Measurements from ENCODE around the gene TEDC1. TPM values are rescaled to one million over a fixed set of nuclear protein-coding genes. Genes with fewer than 3 reads are reported as not detected.

The TEDC1 gene
- polyA plus RNA-seq, 1 donor from 2014 or later, result 11.8 TPM

DNA sequence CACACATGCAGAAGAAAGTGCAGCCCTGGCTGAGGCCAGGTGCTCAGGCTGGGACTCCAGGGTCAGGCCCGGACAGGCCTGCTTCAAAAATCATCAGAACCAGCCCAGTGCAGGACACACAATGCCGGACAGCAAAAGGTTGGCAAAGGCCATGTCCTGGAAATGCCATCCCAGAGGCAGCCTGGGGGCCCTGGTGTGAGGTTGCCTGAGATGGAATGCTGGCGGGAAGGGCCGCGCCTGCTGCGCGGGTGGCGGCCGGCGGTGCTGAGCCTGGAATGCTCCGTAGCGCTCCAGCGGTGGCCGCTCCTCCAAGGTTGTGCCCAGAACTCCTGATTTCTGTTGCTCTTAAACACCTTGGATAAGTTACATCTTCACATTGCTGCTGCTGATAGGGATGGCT lies 38.1 kb upstream of the TEDC1 start:
- no peaks in the 10 kb centered on the region for H3K9me3 Mint-ChIP-seq
- H3K27ac Mint-ChIP-seq, result no peak overlapping the region
- H3K4me1 Mint-ChIP-seq, result peaks cover 0 to 2% (median 0%) of the 10 kb centered on the region in 3 donors
- peaks cover 1% of the 10 kb centered on the region for H3K36me3 Mint-ChIP-seq
- H3K27me3 Mint-ChIP-seq, result no peaks in the 10 kb centered on the region
- no peak overlapping the region for H3K4me3 Mint-ChIP-seq

DNA sequence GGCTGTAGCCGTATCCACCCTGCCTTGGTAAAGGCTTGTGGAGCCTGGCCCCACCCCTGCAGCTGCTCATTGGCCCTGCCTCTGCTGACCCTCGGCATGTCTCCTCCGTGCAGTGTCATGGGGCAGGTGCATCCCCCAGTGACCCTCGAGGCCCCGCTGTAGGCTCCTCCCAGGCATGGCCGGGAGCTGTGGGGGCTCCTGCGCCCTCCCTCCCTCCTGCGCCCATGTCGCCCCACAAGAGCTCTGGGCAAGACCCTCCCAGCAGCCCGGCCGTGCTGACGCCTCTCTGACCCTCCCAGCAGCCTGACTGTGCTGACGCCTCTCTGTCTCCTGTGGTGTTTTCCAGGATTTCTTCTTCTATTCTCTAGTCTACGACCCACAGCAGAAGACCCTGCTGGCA lies 37.2 kb upstream of the TEDC1 start:
- H3K27ac Mint-ChIP-seq, result no peak overlapping the region
- peaks cover 0 to 2% (median 0%) of the 10 kb centered on the region in 3 donors for H3K4me1 Mint-ChIP-seq
- no peaks in the 10 kb centered on the region for H3K27me3 Mint-ChIP-seq
- H3K4me3 Mint-ChIP-seq, result no peak overlapping the region
- no peaks in the 10 kb centered on the region for H3K9me3 Mint-ChIP-seq
- H3K36me3 Mint-ChIP-seq, result peaks cover 1% of the 10 kb centered on the region

DNA sequence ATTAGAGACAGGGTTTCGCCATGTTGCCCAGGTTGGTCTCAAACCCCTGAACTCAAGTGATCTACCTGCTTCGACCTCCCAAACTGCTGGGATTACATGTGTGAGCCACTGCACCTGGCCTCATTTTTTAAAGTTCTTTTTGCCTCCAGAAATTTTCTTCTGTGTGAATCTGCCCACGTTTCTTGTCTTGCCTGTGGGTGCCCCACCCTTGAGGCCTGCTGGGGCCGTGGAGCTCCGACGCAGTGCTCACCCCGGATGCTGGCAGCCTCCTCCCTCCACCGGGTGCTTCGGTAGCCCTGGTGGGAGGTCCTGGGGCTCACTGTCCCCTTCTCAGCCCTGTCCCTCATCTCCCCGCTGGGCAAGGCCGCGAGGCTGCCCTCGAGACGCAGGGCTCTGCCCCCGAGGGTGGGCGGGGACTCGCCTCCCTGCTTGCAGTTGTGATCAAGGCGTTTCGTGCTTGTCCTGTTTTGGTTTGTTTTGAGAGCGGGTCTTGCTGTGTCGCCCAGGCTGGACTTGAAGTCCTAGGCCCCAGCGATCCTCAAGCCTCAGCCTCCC lies 35.9 kb upstream of the TEDC1 start:
- Mint-ChIP-seq H3K4me1 (peaks cover 0 to 2% (median 0%) of the 10 kb centered on the region in 3 donors), H3K4me3 (no peak overlapping the region), H3K36me3 (peaks cover 1% of the 10 kb centered on the region), H3K27me3 (no peaks in the 10 kb centered on the region), H3K27ac (peak overlapping the region in 2 of 3 donors; percentile 14 to 69), H3K9me3 (no peaks in the 10 kb centered on the region)

DNA sequence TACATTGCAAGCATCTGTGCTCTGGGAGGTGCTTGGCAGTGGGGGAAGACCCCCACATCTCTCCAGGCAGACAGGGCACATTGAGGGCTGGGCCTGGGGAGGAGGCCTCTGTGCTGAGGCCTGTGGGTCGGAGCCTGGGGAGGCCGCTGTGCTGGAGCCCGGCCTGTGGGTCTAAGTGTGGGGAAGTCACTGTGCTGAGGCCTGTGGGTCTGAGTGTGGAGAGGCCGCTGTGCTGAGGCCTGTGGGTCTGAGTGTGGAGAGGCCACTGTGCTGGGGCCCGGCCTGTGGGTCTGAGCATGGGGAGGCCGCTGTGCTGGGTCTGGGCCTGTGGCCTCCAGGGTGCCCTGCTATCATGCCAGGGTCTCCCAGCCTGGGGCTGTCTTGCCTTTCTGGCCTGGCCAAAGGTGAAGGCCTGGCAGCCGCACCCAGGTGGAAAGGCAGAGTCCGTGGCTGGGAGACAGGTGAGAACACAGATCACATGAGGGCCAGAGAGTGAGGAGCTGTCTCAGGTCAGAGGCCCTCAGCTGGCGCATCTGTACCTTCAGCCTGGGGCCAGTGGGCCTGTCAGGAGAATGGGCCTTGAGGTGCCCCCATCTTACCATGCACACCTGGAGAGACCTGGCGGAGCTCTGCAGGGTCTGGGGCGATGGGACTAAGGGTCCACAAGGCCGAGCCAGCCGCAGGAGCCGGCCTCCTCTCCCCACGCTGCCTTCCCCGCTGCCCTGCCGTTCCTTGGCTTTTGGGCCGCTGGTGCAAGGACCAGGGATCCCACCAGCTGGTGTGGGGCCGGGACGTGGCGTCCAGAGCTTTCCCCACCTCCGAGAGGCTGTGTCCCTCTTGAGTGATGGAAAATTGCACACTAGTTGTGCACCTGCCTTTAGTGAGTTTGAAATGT lies 35.0 kb upstream of the TEDC1 start:
- Mint-ChIP-seq H3K4me3 (no peak overlapping the region), H3K27me3 (no peaks in the 10 kb centered on the region), H3K4me1 (peaks cover 0 to 2% (median 0%) of the 10 kb centered on the region in 3 donors), H3K36me3 (peaks cover 1% of the 10 kb centered on the region), H3K9me3 (no peaks in the 10 kb centered on the region), H3K27ac (peak overlapping the region in 2 of 3 donors; percentile 23 to 69)

DNA sequence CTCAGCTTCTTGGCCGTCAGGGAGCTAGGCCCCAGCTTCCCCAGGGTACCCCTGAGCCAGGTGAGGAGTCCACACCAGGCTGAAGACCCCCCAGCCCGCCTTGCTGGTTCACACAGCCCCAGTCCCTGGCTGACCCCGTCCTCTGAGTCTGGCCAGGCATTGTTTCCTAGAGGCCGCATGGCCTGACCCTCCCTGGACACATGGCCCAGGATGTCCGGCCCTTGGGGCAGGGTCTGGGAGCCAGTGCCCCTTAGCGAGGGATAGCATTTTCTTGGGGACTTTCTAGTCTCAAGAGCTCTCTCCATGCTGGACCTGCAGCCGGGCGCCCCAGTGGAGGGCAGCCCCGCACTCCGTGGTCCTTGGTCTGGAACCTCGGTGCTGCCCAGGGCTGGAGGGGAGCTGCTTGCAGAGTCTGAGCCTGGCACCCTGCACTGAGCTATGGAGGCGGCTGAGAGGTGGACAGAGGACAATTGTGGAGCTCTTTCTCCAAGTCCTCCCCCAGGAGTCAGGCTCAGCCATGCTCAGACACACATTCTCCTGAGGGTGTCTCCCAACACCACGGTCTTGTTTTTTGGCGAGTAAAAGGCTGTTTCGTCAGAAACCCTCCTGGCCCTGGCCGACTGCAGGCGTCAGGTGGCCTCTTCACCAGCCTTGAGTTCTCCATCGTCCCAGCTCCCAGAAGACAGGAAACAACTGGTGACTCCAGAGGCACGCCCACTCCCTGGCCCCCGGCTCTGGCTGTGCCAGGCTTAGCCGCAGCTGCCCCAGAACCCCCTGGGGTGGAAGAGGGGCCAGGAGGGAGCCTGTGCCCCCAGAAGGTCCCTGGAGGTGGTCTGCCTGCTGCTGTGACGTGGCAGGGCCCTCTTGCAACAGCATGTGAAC lies 34.1 kb upstream of the TEDC1 start:
- Mint-ChIP-seq H3K9me3 (no peaks in the 10 kb centered on the region), H3K4me1 (peaks cover 0 to 2% (median 0%) of the 10 kb centered on the region in 3 donors), H3K27me3 (no peaks in the 10 kb centered on the region), H3K36me3 (peaks cover 3% of the 10 kb centered on the region), H3K4me3 (no peak overlapping the region), H3K27ac (peak overlapping the region in 1 of 3 donors; percentile 23)

DNA sequence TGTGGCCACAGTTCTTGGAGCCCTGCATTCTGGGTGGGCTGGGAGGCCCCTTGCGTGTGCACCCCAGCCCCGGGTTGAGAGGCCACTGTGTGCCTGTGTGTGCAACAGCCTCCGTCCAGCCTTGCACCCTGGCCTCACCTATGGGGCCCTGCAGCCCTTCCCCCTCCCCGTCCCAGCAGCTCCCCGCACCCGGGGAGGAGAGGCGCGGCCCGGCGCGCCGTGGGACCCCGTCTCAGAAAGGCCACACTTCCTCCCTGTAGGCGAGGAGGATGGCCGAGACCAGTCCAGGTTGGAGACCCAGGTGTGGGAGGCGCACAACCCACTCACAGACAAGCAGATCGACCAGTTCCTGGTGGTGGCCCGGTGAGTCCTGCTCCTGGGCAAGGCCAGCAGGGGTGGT lies 33.0 kb upstream of the TEDC1 start:
- no peak overlapping the region for H3K27ac Mint-ChIP-seq
- no peaks in the 10 kb centered on the region for H3K9me3 Mint-ChIP-seq
- no peak overlapping the region for H3K4me3 Mint-ChIP-seq
- no peaks in the 10 kb centered on the region for H3K4me1 Mint-ChIP-seq
- H3K36me3 Mint-ChIP-seq, result peaks cover 2% of the 10 kb centered on the region
- H3K27me3 Mint-ChIP-seq, result no peaks in the 10 kb centered on the region

DNA sequence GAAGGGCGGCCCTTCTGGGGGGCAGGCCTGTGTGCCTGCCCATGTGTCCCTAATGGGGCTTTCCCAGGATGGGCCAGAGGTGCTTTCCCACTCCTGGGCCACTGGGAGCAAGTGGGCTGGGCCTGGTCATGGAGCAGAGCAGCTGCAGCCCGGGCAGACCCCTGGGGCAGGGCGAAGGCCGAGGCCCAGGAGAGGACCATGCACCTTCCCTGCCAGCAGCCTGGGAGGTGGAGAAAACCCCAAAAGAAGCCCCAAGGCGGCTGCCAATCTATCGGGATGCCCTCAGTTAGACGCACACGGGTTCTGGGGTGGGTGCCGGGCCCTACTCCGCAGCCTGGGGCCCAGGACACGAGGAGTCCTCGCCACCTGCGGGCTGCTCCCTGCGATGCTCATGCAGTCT lies 32.5 kb upstream of the TEDC1 start:
- no peak overlapping the region for H3K4me3 Mint-ChIP-seq
- no peaks in the 10 kb centered on the region for H3K9me3 Mint-ChIP-seq
- peaks cover 2% of the 10 kb centered on the region for H3K36me3 Mint-ChIP-seq
- H3K4me1 Mint-ChIP-seq, result no peaks in the 10 kb centered on the region
- no peaks in the 10 kb centered on the region for H3K27me3 Mint-ChIP-seq
- H3K27ac Mint-ChIP-seq, result no peak overlapping the region

DNA sequence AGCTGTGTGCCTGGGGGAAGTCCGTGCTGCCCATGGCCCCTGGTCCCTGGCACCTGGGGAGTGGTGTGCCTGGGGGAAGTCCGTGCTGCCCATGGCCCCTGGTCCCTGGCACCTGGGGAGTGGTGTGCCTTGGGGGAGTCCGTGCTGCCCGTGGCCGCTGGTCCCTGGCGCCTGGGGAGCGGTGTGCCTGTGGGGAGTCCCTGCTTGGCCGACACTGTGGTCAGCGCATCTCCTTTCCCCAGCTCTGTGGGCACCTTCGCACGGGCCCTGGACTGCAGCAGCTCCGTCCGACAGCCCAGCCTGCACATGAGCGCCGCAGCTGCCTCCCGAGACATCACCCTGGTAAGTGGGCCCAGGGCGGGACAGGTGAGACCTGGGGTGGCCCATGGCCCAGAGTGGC lies 30.9 kb upstream of the TEDC1 start:
- H3K27ac Mint-ChIP-seq, result no peak overlapping the region
- H3K4me3 Mint-ChIP-seq, result no peak overlapping the region
- peaks cover 2% of the 10 kb centered on the region for H3K36me3 Mint-ChIP-seq
- no peaks in the 10 kb centered on the region for H3K9me3 Mint-ChIP-seq
- no peaks in the 10 kb centered on the region for H3K4me1 Mint-ChIP-seq
- H3K27me3 Mint-ChIP-seq, result no peaks in the 10 kb centered on the region

DNA sequence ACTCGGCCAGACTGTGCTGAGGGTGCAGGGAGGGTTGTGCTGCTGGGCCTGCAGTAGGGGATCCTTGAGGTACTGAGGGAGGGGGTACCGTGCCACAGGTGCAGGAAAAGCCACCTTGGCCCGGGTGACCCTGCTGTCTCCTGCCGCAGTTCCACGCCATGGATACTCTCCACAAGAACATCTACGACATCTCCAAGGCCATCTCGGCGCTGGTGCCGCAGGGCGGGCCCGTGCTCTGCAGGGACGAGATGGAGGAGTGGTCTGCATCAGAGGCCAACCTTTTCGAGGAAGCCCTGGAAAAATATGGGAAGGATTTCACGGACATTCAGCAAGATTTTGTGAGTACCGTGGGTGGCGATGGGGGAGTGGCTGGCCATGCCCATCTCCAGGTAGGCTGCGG lies 30.4 kb upstream of the TEDC1 start:
- H3K36me3 Mint-ChIP-seq, result peaks cover 2% of the 10 kb centered on the region
- H3K27ac Mint-ChIP-seq, result no peak overlapping the region
- H3K27me3 Mint-ChIP-seq, result no peaks in the 10 kb centered on the region
- no peaks in the 10 kb centered on the region for H3K4me1 Mint-ChIP-seq
- no peak overlapping the region for H3K4me3 Mint-ChIP-seq
- H3K9me3 Mint-ChIP-seq, result no peaks in the 10 kb centered on the region

DNA sequence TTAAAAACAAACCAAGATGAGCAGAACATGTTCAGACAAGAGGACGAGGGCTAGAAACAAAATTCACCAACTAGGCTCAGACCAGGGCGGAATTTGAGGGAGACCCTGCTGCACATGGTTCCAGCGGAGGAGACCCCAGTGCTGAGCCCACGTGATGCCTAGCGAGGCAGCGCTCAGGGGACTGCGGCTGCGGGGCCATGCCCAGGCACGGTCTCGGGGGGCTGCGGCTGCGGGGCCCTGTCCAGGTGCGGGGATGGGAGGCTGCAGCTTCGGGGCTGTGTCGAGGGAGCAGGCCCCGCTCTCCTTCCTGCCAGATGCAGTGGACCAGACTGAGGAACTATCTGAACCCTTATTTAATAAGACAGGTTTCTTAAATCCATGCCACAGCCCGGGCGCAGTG lies 29.1 kb upstream of the TEDC1 start:
- Mint-ChIP-seq H3K36me3 (peaks cover 2% of the 10 kb centered on the region), H3K9me3 (no peaks in the 10 kb centered on the region), H3K4me3 (no peak overlapping the region), H3K27ac (no peak overlapping the region), H3K4me1 (no peaks in the 10 kb centered on the region), H3K27me3 (no peaks in the 10 kb centered on the region)

DNA sequence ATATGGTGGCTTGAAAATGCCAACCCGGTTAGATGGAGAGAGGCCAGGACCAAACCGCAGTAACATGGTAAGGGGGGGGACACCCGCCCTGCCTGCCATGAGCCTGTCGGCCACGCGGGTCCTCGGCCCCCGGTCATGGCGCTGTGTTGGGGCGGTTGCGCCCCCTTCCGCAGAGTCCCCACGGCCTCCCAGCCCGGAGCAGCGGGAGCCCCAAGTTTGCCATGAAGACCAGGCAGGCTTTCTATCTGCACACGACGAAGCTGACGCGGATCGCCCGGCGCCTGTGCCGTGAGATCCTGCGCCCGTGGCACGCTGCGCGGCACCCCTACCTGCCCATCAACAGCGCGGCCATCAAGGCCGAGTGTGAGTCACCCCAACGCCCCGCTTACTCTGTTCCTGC lies 26.5 kb upstream of the TEDC1 start:
- H3K9me3 Mint-ChIP-seq, result no peaks in the 10 kb centered on the region
- H3K4me1 Mint-ChIP-seq, result no peaks in the 10 kb centered on the region
- peaks cover 2% of the 10 kb centered on the region for H3K36me3 Mint-ChIP-seq
- no peaks in the 10 kb centered on the region for H3K27me3 Mint-ChIP-seq
- no peak overlapping the region for H3K27ac Mint-ChIP-seq
- no peak overlapping the region for H3K4me3 Mint-ChIP-seq

DNA sequence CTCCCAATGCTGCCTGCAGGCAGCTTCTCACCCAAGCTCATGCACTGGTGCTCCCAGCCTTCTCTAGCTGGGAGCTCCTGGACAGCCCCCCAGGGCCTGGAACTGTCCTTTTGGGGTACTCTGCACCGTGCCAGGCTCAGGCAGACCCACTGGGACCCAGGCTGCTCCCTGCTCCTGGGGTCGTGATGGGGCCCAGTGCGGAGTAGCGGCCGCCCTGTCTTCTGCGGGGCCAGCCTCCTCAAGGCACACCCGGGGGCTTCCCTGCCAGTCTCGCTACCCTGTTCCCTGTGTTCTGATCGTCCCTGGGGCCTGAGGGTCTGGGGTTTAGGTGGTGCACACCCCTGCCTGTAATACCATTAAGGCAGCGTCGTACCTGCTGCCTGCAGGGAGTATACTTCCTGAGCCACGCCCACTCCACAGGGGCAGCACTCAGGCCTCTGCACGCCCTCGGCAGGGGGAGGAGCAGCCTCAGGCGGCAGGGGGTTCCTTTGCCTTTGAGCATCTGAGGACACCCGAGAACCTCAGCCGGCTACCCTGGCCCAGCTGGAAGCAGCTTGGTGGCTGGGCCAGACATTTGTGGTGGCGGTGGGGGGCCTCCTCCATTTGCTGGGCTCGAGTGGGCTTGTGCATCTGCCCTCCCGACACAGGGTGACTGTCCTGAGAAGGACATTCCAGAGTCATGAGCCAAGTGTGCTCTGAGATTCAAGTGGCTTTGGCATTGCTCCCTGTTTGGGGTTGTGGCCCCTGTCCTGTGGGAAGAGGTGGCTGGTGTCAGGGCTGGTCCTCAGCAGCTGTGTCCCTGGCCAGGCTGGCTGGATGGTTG lies 25.6 kb upstream of the TEDC1 start:
- Mint-ChIP-seq H3K27ac (no peak overlapping the region), H3K4me1 (no peaks in the 10 kb centered on the region), H3K27me3 (no peaks in the 10 kb centered on the region), H3K36me3 (peaks cover 2% of the 10 kb centered on the region), H3K4me3 (no peak overlapping the region), H3K9me3 (no peaks in the 10 kb centered on the region)

DNA sequence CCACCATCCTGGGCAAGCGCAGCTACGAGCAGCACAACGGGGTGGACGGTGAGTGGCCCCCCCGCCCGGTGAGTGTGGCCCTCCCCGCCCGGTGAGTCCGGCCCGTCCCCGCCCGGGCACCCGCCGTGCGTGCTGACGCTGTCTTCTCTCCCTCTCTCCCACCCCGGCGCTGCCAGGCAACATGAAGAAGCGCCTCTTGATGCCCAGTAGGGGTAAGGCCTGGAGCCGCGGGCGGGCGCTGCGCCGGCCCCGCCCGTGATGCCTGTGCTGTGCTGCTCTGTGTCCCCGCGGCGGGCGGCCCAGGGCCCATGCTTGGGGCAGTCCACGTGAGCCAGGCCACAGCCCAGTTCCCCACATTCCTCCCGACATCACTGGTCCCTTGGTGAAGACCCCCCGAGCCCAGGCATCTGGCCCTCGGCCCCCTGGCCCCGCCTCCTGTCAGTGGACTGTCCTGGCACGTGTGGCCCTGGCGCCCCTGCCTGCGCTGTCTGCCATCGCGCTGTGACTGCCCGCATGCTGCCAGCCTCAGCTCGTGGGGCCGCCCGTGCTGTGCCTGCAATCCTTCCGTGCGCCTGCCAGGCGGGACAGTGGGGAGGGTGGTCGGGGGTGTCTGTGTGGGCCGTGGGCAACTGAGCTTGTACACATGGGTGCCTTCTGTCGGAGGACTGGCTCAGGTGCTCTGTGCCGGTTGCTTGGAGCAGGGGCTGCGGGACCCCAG lies 24.4 kb upstream of the TEDC1 start:
- H3K27ac Mint-ChIP-seq, result no peak overlapping the region
- no peaks in the 10 kb centered on the region for H3K4me1 Mint-ChIP-seq
- no peaks in the 10 kb centered on the region for H3K27me3 Mint-ChIP-seq
- no peak overlapping the region for H3K4me3 Mint-ChIP-seq
- H3K9me3 Mint-ChIP-seq, result no peaks in the 10 kb centered on the region
- no peaks in the 10 kb centered on the region for H3K36me3 Mint-ChIP-seq

DNA sequence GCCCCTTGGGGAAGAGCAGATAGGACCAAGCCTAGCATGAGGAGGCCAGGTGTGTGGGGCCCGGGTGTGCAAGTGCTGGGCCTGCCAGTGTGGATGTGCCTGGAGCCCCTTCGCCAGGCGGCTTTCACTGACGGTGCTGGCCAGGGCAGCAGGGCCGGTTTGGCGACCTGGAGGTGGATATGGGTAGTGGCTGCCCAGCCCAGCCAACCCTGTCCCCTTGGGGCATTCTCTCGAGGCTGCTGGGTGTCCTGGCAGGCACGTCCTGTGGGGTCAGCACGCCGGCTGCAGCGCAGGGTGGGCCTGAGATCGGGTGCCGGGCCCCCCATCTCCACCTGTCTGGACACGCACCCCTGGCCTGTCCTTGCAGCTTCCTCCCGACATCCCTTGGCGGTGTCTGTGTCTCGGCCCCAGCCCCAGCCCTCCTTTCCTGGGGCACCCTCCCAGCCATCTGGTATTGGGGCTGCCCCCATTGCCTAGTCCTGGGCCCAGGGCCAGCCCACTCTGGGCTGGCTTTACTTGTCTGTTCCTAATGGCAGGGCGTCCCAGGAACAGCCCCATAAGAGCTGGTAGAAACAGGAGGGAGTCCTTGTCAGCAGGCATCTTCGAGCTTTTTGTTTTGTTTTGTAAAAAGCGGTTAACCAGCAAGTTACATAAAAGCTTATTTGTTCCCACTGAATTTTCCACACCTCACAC lies 23.7 kb upstream of the TEDC1 start:
- Mint-ChIP-seq H3K27me3 (no peaks in the 10 kb centered on the region), H3K4me1 (no peaks in the 10 kb centered on the region), H3K4me3 (no peak overlapping the region), H3K9me3 (no peaks in the 10 kb centered on the region), H3K36me3 (no peaks in the 10 kb centered on the region), H3K27ac (no peak overlapping the region)
